ENCODE data around the gene CCL21.
"Not testable (repeated sequence)": the region's sequence is repeated elsewhere in the genome, so short reads cannot be mapped to it uniquely, and the experiment has no call there.

CCL21 gene

GRCh38 chr9:34710023-34710422 is at the start of gene CCL21:
Gene CCL21, minus strand, starts transcription at chr9:34710136. Its CDS starts 70 bp downstream, at chr9:34710066.
- no peak for DNase-seq

GRCh38 chr9:34759432-34760134 is 49.6 kb upstream of the CCL21 start:
- no peak for DNase-seq

- DNase-seq = not testable (repeated sequence)
These were observed 40.4 kb upstream of the CCL21 start for GRCh38 chr9:34750320-34750719.

- DNase-seq = no peak
These were observed 36.6 kb upstream of the CCL21 start for GRCh38 chr9:34746526-34746925.

GRCh38 chr9:34744295-34745221 is 34.6 kb upstream of the CCL21 start:
- peak; percentile 23 for DNase-seq

- no peak for DNase-seq
These were observed 32.8 kb upstream of the CCL21 start for GRCh38 chr9:34742710-34743109.

- no peak for DNase-seq
These were observed 31.7 kb upstream of the CCL21 start for GRCh38 chr9:34741628-34742027.

- DNase-seq = not testable (repeated sequence)
These were observed 30.2 kb upstream of the CCL21 start for GRCh38 chr9:34740176-34740575.

- DNase-seq = no peak
These were observed 27.8 kb upstream of the CCL21 start for GRCh38 chr9:34737677-34738260.

- no peak for DNase-seq
These were observed 24.8 kb upstream of the CCL21 start for GRCh38 chr9:34734720-34735119.

- no peak for DNase-seq
These were observed 22.9 kb upstream of the CCL21 start for GRCh38 chr9:34732886-34733285.

GRCh38 chr9:34732478-34732877 is 22.5 kb upstream of the CCL21 start:
- DNase-seq = no peak

- DNase-seq = no peak
These were observed 13.2 kb upstream of the CCL21 start for GRCh38 chr9:34723141-34723540.

- not testable (repeated sequence) for DNase-seq
These were observed 9.8 kb upstream of the CCL21 start for GRCh38 chr9:34719769-34720025.

- no peak for DNase-seq
These were observed 9.3 kb upstream of the CCL21 start for GRCh38 chr9:34719021-34719768.

GRCh38 chr9:34717996-34718614 is 8.2 kb upstream of the CCL21 start:
- DNase-seq = peak; percentile 14

- DNase-seq = no peak
These were observed 6.8 kb upstream of the CCL21 start for GRCh38 chr9:34716711-34717110.

- DNase-seq = no peak
These were observed 5.8 kb upstream of the CCL21 start for GRCh38 chr9:34715639-34716215.

GRCh38 chr9:34714007-34714406 is 4.1 kb upstream of the CCL21 start:
- no peak for DNase-seq

GRCh38 chr9:34712140-34712539 is 2.2 kb upstream of the CCL21 start:
- DNase-seq = no peak

- no peak for DNase-seq
These were observed 549 bp downstream of the CCL21 start for GRCh38 chr9:34709196-34709978.

GRCh38 chr9:34707130-34707529 is 2.8 kb downstream of the CCL21 start:
- no peak for DNase-seq
